Fibroblast of lung (primary cell): ENCODE data around the gene THEMIS2.

Source experiments
- EZH2 ChIP-seq: IDR thresholded peaks from 2 replicates; pipeline ENCODE4 v1.5.1; 2012; ENCODE audit warnings: low read length, control low read depth, mild to moderate bottlenecking; ENCODE audit errors: missing control alignments
- TF ChIP-seq, protein P1 (sequence below), 2 donors: IDR thresholded peaks in 1 of 2; conservative IDR thresholded peaks in 1 of 2; 1 replicate in 1 of 2; 2 replicates in 1 of 2; pipeline ENCODE4 v1.5.1; 2011 to 2012; ENCODE audit warnings: low read length in 2 of 2, control low read depth in 1 of 2, inconsistent platforms in 1 of 2, low read depth in 1 of 2, mild to moderate bottlenecking in 1 of 2

DNA sequence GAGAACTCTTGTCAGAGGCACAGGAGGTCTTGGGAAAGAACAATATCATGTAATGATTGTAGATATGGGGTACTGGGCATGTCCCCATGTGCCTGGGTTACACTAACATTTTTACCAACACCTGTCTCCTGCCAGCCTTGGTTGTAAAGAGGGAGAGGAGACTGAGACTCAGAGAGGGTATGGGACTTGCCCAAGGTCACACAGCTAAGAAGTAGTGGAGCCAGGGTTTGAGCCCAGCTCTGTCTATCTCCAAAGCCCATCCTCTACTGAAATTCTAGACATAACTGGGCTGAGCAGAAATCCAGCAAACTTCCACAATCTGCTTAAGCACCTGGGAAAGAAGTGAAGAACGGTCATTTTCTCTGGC is 2.6 kb upstream of the THEMIS2 start:
- TF ChIP-seq, protein P1, sequence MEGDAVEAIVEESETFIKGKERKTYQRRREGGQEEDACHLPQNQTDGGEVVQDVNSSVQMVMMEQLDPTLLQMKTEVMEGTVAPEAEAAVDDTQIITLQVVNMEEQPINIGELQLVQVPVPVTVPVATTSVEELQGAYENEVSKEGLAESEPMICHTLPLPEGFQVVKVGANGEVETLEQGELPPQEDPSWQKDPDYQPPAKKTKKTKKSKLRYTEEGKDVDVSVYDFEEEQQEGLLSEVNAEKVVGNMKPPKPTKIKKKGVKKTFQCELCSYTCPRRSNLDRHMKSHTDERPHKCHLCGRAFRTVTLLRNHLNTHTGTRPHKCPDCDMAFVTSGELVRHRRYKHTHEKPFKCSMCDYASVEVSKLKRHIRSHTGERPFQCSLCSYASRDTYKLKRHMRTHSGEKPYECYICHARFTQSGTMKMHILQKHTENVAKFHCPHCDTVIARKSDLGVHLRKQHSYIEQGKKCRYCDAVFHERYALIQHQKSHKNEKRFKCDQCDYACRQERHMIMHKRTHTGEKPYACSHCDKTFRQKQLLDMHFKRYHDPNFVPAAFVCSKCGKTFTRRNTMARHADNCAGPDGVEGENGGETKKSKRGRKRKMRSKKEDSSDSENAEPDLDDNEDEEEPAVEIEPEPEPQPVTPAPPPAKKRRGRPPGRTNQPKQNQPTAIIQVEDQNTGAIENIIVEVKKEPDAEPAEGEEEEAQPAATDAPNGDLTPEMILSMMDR (conservative IDR thresholded peaks at IDR 0.05 in 1 of 2, IDR thresholded peaks at IDR 0.05 in 1 of 2; ENCODE audit: low read depth in 1 of 2, low read length in 2 of 2): no peak
- no peak for TF ChIP-seq EZH2
